ENCODE results near the gene ZNF268.
"Not testable (repeated sequence)": the region's sequence is repeated elsewhere in the genome, so short reads cannot be mapped to it uniquely, and the experiment has no call there.

ZNF268 gene

GRCh38 chr12:133227281-133227852 lies 46.1 kb downstream of the ZNF268 start:
- no peak for DNase-seq (ENCODE audit: low spot score)

- DNase-seq (ENCODE audit: low spot score), result no peak
Observed at GRCh38 chr12:133231001-133231400, 49.7 kb downstream of the ZNF268 start.

GRCh38 chr12:133233006-133233405 lies 51.7 kb downstream of the ZNF268 start:
- no peak for DNase-seq (ENCODE audit: low spot score)

- peak; percentile 3 for DNase-seq (ENCODE audit: low spot score)
Observed at GRCh38 chr12:133233993-133234564, 52.8 kb downstream of the ZNF268 start.

- no peak for DNase-seq (ENCODE audit: low spot score)
Observed at GRCh38 chr12:133234971-133235370, 53.7 kb downstream of the ZNF268 start.

- peak; percentile 8 for DNase-seq (ENCODE audit: low spot score)
Observed at GRCh38 chr12:133235401-133236112, 54.3 kb downstream of the ZNF268 start, which contains the start of gene ANHX. ANHX (minus strand) TSS chr12:133235877; CDS start chr12:133234356, 1,521 bp downstream.

- peak; percentile 7 for DNase-seq (ENCODE audit: low spot score)
Observed at GRCh38 chr12:133236144-133236543, 54.8 kb downstream of the ZNF268 start.

- no peak for DNase-seq (ENCODE audit: low spot score)
Observed at GRCh38 chr12:133236556-133236955, 55.3 kb downstream of the ZNF268 start.

- no peak for DNase-seq (ENCODE audit: low spot score)
Observed at GRCh38 chr12:133251732-133252131, 70.4 kb downstream of the ZNF268 start.

GRCh38 chr12:133255833-133256232 lies 74.5 kb downstream of the ZNF268 start:
- not testable (repeated sequence) for DNase-seq (ENCODE audit: low spot score)

GRCh38 chr12:133256321-133256720 lies 75.0 kb downstream of the ZNF268 start:
- no peak for DNase-seq (ENCODE audit: low spot score)

- DNase-seq (ENCODE audit: low spot score), result no peak
Observed at GRCh38 chr12:133264173-133264572, 82.9 kb downstream of the ZNF268 start.
